Endodermal cell (in vitro differentiated cells): ENCODE measurements around the gene CCDC15. TPM values are rescaled to one million over a fixed set of nuclear protein-coding genes. Genes with fewer than 3 reads are reported as not detected.

ENCODE experiments used
- DNase-seq: peaks from one replicate; pipeline ENCODE4 v3.0.0-alpha.2; 2017
- H3K27ac ChIP-seq: 2 replicates; pipeline ENCODE4 v1.5.1; 2013; ENCODE audit warnings: mild to moderate bottlenecking, low read depth, low read length, moderate library complexity
- H3K27me3 ChIP-seq: 2 replicates; pipeline ENCODE4 v1.6.1; 2013; ENCODE audit warnings: mild to moderate bottlenecking, low read length, moderate library complexity; ENCODE audit not compliant: insufficient read depth, control insufficient read depth, poor library complexity, severe bottlenecking
- H3K36me3 ChIP-seq: 2 replicates; pipeline ENCODE4 v1.7.0; 2013; ENCODE audit warnings: mild to moderate bottlenecking, low read length, moderate library complexity; ENCODE audit not compliant: control insufficient read depth, insufficient read depth
- H3K4me1 ChIP-seq: one replicate; pipeline ENCODE4 v1.7.0; 2013; ENCODE audit warnings: low read length; ENCODE audit not compliant: control insufficient read depth, insufficient read depth
- H3K4me3 ChIP-seq: 2 replicates; pipeline ENCODE4 v1.5.1; 2013; ENCODE audit warnings: mild to moderate bottlenecking, low read length, moderate library complexity
- H3K9ac ChIP-seq: 2 replicates; pipeline ENCODE4 v1.6.1; 2013; ENCODE audit warnings: mild to moderate bottlenecking, low read length, moderate library complexity; ENCODE audit not compliant: poor library complexity, severe bottlenecking; ENCODE audit errors: extremely low read depth
- H3K9me3 ChIP-seq: 2 replicates; pipeline ENCODE4 v1.6.1; 2013; ENCODE audit warnings: mild to moderate bottlenecking, low read length, moderate library complexity; ENCODE audit not compliant: control insufficient read depth
- H3K27ac Mint-ChIP-seq: 2 replicates; pipeline ENCODE4 v1.8.0; 2020; ENCODE audit warnings: mixed read lengths
- H3K27me3 Mint-ChIP-seq: 2 replicates; pipeline ENCODE4 v1.8.0; 2021; ENCODE audit warnings: mild to moderate bottlenecking, mixed read lengths; ENCODE audit not compliant: insufficient read depth
- H3K36me3 Mint-ChIP-seq: 2 replicates; pipeline ENCODE4 v1.8.0; 2020; ENCODE audit warnings: low read depth, mixed read lengths
- H3K4me1 Mint-ChIP-seq: 2 replicates; pipeline ENCODE4 v1.8.0; 2020; ENCODE audit warnings: mixed read lengths
- H3K4me3 Mint-ChIP-seq: 2 replicates; pipeline ENCODE4 v1.8.0; 2020; ENCODE audit warnings: mild to moderate bottlenecking, moderate library complexity, mixed read lengths
- H3K9me3 Mint-ChIP-seq: 2 replicates; pipeline ENCODE4 v1.8.0; 2020; ENCODE audit warnings: mild to moderate bottlenecking, mixed read lengths
- WGBS, 2 experiments: methylation state at CpG; one replicate each; pipeline versions ENCODE4 v1.1.5 to v1.1.7; 2013; ENCODE audit warnings: missing lambda C conversion rate in 2 of 2, mixed read lengths in 1 of 2; ENCODE audit not compliant: insufficient coverage in 1 of 2, insufficient read length in 1 of 2; 5-methylcytosine and 5-hydroxymethylcytosine counted together
- total RNA-seq, 2 donors: library from RNA; stranded (reverse); fragmentation: NEBNext Ultra II Directional in 1 of 2; extraction: Animal tissue kit (Norgen Biotek cat#: 25700) in 1 of 2; gene quantifications; 2 replicates in 1 of 2; 3 replicates in 1 of 2; pipeline ENCODE4 v1.2.1, GENCODE V29; 2021
- TF ChIP-seq, protein P1 (sequence below): fragments of 200-600 bp; sonication (generic); conservative IDR thresholded peaks from 2 replicates; pipeline ENCODE4 v1.5.0; 2021; ENCODE audit warnings: antibody characterized with exemption, mild to moderate bottlenecking

CCDC15 gene
- total RNA-seq, 2 donors from 2014 or later, result 3.3 TPM

DNA sequence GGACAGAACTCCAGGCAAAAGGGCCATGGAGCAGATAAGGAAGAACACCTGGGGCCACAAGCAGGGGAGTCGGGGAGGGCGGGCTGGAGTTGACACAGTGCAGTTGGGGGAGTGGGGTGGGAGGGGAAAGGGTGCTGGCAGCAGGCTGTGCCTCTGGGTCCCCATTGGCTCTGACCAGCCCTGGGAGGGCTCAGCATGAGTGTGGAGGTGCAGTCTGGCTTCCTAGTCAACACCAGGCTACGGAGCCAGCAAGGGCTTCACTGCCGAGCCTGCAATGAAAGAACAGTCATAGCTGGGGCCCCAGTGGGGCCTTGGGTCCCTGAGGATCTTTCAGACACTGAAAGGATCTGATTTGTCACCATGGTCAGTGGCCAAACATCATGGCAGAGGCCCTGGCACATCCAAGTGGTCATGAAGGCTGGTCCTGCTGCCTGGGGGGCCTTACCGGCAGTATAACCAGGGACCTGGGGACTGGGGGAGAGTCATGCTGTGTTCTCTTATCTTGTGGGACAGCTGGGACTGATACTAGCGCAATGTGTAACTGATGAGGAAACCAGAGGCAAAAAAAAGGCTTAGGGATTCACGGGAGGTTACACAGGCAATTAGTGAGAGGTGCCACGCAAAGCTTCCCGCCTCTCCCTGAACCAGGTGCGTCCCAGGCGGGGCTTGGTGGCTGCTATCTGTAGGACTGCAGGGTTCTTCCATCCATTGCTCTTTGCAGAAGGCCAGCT lies 120.7 kb downstream of the CCDC15 start:
- Histone ChIP-seq H3K27me3 (no peaks in the 10 kb centered on the region), H3K27ac (no peak overlapping the region), H3K9ac (no peak overlapping the region), H3K36me3 (no peaks in the 10 kb centered on the region), H3K4me3 (no peak overlapping the region), H3K4me1 (peaks cover 8% of the 10 kb centered on the region), H3K9me3 (no peaks in the 10 kb centered on the region)
- peaks cover 27% of the 10 kb centered on the region for H3K4me1 Mint-ChIP-seq
- 88 to 97% methylated on average over 8 to 11 of the region's 11 CpGs for WGBS, 2 experiments
- H3K9me3 Mint-ChIP-seq, result no peaks in the 10 kb centered on the region
- DNase-seq, result no peak
- H3K4me3 Mint-ChIP-seq, result no peak overlapping the region
- peaks cover 15% of the 10 kb centered on the region for H3K27me3 Mint-ChIP-seq
- TF ChIP-seq, protein P1, sequence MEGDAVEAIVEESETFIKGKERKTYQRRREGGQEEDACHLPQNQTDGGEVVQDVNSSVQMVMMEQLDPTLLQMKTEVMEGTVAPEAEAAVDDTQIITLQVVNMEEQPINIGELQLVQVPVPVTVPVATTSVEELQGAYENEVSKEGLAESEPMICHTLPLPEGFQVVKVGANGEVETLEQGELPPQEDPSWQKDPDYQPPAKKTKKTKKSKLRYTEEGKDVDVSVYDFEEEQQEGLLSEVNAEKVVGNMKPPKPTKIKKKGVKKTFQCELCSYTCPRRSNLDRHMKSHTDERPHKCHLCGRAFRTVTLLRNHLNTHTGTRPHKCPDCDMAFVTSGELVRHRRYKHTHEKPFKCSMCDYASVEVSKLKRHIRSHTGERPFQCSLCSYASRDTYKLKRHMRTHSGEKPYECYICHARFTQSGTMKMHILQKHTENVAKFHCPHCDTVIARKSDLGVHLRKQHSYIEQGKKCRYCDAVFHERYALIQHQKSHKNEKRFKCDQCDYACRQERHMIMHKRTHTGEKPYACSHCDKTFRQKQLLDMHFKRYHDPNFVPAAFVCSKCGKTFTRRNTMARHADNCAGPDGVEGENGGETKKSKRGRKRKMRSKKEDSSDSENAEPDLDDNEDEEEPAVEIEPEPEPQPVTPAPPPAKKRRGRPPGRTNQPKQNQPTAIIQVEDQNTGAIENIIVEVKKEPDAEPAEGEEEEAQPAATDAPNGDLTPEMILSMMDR, result no peak
- H3K36me3 Mint-ChIP-seq, result no peaks in the 10 kb centered on the region
- no peak overlapping the region for H3K27ac Mint-ChIP-seq

DNA sequence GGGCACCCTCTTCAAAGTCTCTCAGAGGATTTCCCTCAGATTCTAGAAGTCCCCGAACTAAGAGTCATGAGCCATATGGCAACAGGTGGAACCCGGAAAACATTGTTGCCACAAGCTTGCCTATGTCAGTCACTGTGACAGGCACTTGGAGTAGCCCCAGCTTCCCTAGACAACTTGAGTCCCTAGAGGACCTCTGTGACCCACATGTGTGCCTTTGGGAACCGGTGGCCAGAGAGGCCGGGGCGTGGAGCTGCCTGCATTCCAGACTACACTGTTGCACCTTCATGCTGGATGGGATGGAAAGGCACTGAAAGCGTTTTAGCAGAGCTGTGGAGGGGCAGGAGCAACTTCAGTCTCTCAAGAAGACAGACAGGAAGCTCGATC lies 121.2 kb downstream of the CCDC15 start:
- peaks cover 8% of the 10 kb centered on the region for H3K4me1 ChIP-seq
- Mint-ChIP-seq H3K4me1 (peaks cover 27% of the 10 kb centered on the region), H3K4me3 (no peak overlapping the region), H3K27me3 (peaks cover 13% of the 10 kb centered on the region), H3K36me3 (no peaks in the 10 kb centered on the region), H3K27ac (no peak overlapping the region), H3K9me3 (no peaks in the 10 kb centered on the region)
- no peaks in the 10 kb centered on the region for H3K9me3 ChIP-seq
- no peaks in the 10 kb centered on the region for H3K27me3 ChIP-seq
- H3K36me3 ChIP-seq, result no peaks in the 10 kb centered on the region
- 96 to 98% methylated on average over 5 to 7 of the region's 7 CpGs for WGBS, 2 experiments
- H3K9ac ChIP-seq, result no peak overlapping the region
- TF ChIP-seq, protein P1, result no peak
- no peak overlapping the region for H3K27ac ChIP-seq
- no peak for DNase-seq
- no peak overlapping the region for H3K4me3 ChIP-seq

DNA sequence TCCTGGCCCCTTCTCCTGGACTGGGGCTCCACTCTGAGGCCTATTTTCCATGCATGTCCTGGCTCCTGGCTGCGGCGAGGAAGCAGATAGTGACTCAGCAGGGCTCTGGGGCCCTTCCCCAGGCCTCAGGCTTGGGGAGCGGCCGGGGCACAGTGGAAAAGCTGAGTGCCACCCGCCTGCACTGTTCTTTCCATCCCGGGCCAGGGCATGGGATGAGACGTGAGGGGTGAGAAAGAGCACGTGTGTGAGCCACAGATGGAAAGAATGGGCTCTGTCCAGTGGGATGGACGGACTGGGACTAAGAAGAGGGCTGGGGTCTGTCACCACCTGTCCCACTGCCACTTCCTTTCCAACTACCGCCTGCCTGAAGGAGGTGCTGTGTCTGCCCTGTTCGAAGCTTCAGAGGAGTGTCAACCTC lies 121.9 kb downstream of the CCDC15 start:
- Histone ChIP-seq H3K9me3 (no peaks in the 10 kb centered on the region), H3K27me3 (no peaks in the 10 kb centered on the region), H3K4me1 (peaks cover 8% of the 10 kb centered on the region), H3K27ac (no peak overlapping the region), H3K9ac (no peak overlapping the region), H3K4me3 (no peak overlapping the region), H3K36me3 (no peaks in the 10 kb centered on the region)
- peak; percentile 51 for DNase-seq
- Mint-ChIP-seq H3K27me3 (peaks cover 13% of the 10 kb centered on the region), H3K9me3 (no peaks in the 10 kb centered on the region), H3K36me3 (no peaks in the 10 kb centered on the region), H3K4me3 (no peak overlapping the region), H3K4me1 (peaks cover 25% of the 10 kb centered on the region), H3K27ac (no peak overlapping the region)
- WGBS, 2 experiments, result 82 to 86% methylated on average over 5 to 11 of the region's 11 CpGs
- TF ChIP-seq, protein P1, result peak; percentile 49
